Measurements from ENCODE around the gene B3GALT6. TPM values are rescaled to one million over a fixed set of nuclear protein-coding genes. Genes with fewer than 3 reads are reported as not detected.
A peak's percentile ranks its signal among the peaks of the same experiment; 100 is the strongest.

Gene B3GALT6
- polyA plus RNA-seq, 3 donors = 20.9 to 22.5 (median 21.3) TPM

DNA sequence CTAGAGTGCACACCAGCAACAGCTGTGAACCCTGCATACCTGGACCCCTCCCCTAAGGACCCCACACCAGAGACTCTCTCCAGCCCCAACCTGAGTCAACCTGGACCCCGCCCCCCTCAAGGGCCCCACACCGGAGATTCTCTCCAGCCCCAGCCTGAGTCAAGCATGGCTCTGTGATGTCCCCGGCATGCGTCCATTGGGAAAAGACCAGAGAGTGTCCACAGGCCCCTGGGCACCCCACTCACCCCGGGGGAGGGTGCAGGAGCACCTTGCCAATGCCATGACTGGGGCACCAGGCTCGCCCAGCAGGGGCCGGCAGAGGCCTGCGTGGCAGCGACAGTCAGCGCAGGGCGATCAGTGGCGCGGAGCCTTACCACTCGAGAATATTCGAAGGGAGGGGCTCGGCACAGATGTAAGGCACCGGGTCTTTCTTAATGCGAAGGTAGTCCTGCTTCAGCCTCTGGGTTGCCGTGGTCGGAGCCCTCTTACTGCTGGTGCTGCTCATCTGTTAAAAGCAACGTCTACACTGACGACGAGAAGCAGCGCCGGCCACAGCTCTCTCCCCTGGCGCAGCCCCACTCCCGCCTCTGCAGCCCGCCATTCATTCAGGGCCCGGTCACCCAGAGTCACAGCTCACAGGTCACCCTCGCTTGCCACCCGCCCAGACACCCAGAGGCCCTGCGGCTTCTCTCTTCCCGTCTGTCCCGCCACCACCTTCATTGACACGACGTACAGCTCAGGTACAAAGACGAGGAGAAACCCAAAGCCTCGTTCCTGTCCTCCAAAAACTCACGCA lies 35.6 kb downstream of the B3GALT6 start:
- no peak for DNase-seq (ENCODE audit: extremely low read depth in 1 of 11, low read depth in 9 of 11, low spot score in 4 of 11)

DNA sequence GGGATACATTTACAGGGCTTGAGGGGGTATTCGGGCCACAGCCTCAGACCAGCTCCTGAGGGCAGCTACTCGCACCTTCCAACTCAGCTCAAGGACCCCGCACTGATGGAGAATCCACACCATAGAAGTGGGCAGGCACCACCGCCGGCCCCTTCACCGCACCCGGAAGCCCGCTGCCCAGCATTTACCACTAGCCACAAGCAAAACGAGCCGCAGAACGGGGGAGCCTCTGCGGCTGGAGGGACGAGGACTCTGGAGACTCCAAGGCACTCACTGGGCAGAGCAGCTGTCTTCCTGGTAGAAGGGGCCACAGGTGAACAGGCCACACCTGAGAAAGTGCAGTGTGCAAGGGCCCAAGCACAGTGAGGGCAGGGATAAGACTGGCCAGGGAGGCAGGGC lies 36.2 kb downstream of the B3GALT6 start:
- no peak for DNase-seq (ENCODE audit: extremely low read depth in 1 of 11, low read depth in 9 of 11, low spot score in 4 of 11)

DNA sequence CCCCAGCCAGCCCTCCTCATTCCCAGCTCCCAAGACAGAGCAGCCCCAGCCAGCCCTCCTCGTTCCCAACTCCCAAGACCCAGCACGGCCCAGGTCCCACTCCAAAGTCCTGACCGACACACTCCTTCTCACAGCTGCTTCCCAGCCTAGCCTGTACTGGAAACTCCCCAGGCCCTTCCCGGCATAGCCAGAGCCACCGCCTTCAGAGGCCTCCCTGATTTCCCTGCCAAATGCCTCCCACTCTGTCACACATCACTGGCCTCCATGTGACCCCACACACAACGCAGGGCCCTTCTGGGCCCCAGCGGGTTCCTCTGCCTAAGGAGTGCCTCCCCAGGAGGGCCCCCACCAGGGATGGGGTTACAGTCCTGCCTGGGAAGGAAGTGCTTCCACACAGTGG lies 38.8 kb downstream of the B3GALT6 start:
- no peak for DNase-seq (ENCODE audit: extremely low read depth in 1 of 11, low read depth in 9 of 11, low spot score in 4 of 11)

DNA sequence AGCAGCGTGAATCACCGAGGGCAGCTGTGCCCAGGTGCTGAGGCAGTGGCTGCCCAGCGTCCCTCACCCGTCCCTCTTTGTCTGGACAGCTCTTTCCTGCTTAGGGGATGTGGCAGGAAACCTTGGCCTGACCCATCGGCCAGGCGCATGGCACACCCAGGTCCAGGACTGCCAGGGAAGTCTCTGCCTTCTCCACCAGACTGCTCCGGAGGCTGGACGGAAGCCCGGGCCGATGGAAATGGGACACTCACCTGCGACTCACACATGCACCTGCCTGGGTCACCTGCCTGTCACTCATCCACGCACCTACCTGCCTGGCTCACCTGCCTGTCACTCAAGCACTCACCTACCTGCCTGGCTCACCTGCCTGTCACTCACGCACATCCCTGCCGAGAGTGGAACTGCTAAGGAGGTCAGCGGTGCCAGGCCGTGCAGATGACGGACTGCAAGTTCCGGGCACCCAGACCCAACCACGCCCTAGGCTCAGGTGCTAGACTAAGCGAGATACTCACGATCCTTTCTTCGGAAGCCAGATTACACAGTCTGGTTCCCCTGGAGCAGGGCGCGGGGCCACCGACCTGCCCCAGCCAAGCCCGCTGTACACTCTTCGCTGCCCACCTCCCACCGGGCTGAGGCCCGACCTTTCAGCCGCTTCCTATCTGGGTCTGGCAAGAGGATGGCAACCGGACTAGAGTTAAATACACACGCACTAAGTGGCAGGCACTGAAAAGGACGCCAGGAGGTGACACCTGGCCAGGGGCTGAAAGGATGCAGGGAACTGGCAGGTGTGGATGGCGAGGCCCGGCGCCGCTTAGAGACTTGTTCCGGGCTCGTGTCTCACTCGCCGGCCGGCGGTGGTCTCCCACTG lies 40.5 kb downstream of the B3GALT6 start:
- DNase-seq (ENCODE audit: extremely low read depth in 1 of 11, low read depth in 9 of 11, low spot score in 4 of 11) = no peak

DNA sequence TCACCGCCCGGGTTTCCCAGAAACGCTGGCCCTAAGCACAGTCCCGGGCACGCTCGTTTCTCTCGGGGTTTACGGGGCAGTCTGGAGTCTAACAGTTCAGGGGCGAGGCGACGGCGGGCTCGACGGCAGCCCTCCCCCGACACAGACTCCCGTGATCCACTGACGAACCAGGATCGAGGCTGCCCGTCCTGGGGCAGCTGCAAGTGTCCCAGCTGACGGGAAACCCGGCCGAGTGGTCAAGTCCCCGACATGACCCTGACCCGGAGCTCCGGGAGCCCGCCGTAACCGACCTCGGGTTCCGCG lies 41.1 kb downstream of the B3GALT6 start:
- no peak for DNase-seq (ENCODE audit: extremely low read depth in 1 of 11, low read depth in 9 of 11, low spot score in 4 of 11)

DNA sequence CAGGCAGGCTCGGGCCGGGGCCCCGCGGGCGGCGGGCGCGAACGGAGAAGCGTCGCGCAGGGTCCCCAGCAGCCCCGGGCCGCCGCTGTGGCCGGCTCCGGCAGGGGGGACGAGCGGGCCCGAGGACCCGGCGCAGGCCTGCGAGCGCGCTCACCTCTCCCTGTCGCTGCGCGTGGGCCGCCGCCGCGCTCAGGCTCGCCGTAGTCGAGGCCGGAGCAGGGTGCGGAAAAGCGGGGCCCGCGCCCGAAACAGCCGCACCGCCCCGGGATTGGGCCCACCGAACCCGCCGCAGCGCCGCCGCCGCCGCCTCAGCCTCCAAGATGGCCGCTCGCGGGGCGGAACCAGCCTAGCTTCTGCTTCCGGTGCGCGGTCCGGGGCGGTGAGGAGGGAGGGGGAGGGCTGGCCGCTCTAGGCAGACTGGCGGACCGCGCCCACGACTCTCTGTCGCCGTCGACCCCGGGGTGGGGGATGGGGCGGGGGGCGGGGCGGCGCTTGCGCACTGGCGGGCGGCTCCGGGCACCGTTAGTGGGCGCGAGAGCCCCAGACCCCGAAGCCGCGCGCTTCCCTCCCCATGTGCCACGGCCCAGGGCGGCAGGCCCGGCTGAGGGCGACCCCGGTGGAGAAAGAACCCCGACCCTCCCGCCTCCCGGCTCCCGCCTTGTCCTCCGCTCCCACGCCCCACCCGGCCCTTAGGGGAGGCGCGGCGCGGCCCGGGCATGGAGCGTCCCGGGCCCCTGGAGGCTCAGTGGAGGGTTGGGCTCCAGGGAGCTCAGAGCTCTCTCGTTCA lies 41.7 kb downstream of the B3GALT6 start, which contains the start of gene UBE2J2:
Gene UBE2J2 (minus strand): TSS at position 343 of the 787 bp plus-strand sequence. CDS start 5,862 bp downstream, outside the sequence.
- peak; percentile 37 to 88 (median 84) for DNase-seq (ENCODE audit: extremely low read depth in 1 of 11, low read depth in 9 of 11, low spot score in 4 of 11)

DNA sequence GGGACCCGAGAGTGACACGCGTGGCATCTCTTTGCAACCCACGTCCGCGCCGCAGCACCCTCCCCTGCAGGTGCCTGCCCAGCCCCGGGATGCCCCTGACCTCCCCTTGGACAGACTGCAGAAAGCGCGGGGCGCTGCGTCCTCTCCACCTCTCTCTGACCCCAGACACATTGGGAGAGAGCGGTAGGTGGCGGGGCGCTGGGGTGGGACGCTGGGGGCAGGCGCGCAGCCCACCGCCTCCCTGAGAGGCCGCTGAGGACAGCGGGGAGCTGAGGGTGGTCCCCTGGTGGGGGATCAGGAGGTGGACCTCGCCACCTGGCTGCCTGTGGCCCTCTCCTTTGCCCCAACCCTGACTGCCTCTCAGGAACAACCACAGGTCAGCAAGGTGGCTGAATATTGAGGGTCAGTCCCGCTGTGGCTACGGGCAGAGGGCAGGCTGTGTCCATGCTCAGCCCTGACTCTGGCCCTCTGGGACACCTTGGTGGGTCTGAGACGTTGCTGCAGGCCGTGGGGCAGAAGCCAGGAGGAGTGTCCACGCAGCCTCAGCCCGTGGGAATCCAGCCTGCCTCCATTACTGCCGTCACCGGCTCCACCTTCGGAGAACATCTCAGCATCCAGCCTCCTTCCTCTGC lies 42.4 kb downstream of the B3GALT6 start:
- no peak for DNase-seq (ENCODE audit: extremely low read depth in 1 of 11, low read depth in 9 of 11, low spot score in 4 of 11)

DNA sequence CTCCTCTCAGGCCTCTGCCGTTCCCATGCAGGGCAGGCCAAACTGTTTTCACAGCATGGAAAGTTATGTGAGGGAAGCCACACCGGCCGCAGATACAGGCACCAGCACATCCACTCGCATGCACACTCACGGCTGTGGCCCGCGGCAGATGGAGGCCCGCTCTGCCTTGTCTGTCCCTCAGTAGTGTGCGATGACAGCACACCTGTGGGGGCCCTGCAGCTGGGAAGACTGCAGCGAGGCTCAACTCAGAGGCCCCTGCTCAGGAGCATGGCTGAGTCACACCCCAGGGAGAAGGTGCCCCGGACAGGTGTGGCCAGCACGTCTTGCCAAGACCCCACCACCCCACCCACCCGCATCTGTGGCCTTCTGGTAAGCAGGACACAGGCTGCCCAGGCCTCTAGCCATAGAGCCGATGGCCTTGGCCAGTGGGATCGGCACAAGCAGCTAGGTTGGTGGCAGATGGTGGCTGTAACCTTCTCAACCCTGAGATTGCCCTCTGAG lies 42.9 kb downstream of the B3GALT6 start:
- no peak for DNase-seq (ENCODE audit: extremely low read depth in 1 of 11, low read depth in 9 of 11, low spot score in 4 of 11)

DNA sequence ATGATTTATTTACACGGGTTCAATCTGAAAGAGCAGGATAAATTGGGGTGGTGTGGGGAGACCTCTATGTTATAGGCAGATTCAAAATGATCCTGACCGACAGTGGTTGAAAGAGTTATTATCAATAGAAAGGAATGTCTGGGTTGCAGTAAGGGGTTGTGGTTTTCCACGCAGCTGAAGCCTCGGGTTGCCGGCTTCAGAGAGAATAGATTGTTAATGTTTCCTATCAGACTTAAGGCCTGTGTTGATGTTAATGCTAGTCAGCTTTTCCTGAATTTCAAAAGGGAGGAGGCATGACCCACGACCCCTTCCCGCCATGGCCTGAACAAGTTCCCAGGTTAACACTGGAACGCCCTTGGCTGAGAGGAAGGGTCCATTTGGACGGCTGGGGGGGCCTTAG lies 43.8 kb downstream of the B3GALT6 start:
- DNase-seq (ENCODE audit: extremely low read depth in 1 of 11, low read depth in 9 of 11, low spot score in 4 of 11) = no peak

DNA sequence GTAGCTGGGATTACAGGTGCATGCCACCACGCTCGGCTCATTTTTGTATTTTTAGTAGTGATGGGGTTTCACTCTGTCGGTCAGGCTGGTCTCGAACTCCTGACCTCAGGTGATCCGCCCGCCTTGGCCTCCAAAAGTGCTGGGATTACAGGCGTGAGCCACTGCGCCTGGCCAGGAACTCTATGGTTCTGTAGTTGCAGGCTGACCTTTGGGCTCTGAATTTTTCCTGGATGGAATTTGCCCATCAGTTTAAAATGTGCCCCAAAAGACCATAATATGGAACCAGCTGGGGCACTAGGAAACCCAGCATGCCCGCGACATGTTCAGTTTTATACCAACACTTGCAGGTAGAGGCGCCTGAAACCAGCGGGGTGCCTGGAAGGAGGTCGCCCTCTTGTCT lies 46.6 kb downstream of the B3GALT6 start:
- no peak for DNase-seq (ENCODE audit: extremely low read depth in 1 of 11, low read depth in 9 of 11, low spot score in 4 of 11)

DNA sequence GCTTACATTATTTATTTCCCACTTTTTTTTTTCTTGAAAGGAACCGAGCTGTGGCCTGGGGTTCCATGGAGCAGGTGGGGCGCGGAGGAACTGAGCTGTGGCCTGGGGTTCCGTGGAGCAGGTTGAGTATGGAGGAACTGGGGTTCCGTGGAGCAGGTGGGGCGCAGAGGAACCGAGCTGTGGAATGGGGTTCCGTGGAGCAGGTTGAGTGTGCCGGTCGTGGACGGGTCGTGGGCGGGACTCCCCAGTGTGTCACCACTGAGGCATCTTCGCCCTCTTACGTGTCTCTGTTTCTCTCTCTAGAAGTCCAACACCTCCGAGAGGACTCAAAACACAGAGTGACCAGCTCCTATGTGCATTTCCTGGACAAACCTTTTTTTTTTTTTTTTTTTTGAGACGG lies 47.0 kb downstream of the B3GALT6 start:
- no peak for DNase-seq (ENCODE audit: extremely low read depth in 1 of 11, low read depth in 9 of 11, low spot score in 4 of 11)

DNA sequence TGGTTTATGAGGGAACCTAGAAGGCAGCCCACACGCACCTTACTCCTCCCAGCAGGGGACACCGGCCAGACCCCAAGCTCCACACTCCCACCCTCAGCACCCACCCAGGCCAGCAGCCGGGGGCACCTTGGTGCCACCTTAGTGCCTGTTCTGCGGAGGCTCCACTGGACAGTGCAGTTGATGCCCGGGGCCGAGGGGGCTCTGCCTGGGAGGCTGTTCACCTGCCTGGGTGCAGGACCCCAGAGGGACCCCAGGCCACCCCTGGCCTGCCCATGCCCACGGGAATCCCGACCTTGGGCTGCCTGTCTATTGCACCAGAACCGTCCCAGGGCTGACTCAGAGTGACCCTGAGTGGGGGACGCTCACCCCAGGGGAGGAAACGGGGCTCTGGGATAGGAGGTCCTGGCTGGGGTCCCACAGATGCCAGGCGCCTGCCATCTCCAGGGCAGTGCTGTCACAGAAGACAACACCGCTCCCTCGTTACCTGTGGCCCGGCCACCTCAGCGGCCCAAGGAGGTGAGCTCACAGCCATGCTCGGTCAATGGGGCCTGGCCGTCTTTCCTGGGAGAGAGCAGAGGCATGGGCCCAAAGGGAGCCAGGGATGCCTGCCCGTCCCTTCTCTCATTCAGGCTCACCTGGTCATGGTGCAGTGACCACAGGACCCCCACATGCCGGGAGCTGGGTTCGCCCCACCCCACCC lies 48.9 kb downstream of the B3GALT6 start:
- DNase-seq (ENCODE audit: extremely low read depth in 1 of 11, low read depth in 9 of 11, low spot score in 4 of 11) = no peak

DNA sequence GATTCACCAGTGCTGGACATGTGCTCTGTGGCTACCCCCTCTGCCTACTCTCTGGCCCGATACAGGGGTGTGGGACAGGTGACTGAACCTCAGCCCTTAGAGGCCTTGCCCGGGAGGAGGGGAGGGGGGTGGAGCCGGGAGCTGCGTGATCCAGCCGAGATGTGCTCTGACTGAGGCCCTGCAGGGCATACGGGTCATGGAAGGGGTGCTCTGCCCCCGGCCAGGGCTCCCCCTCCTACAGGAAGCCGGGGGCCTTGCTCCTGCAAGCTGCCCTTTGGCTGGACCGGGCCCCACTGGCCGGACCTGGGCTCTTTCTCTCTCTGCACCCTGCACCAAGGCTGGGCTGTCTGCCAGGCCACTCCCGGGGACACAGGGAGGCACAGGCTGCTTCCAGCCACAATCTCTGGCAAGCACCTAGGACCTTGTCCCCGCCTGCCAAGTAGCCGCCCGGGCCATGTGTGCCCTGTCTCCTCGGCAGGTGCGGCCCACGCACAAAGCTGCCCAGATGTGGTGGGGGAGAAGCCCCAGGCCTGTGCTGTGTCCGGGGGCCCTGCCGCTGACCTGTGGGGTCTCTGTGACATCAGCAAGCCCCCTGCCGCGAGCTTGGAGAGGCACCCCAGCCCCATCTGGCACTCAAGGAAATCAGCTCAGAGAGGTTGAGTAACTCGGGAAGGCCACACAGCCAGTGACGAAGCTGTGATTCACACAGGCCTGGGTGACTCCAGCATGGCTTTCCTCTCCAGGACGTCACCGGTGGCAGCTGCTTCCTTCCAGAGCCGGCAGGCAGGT lies 49.7 kb downstream of the B3GALT6 start:
- no peak for DNase-seq (ENCODE audit: extremely low read depth in 1 of 11, low read depth in 9 of 11, low spot score in 4 of 11)

DNA sequence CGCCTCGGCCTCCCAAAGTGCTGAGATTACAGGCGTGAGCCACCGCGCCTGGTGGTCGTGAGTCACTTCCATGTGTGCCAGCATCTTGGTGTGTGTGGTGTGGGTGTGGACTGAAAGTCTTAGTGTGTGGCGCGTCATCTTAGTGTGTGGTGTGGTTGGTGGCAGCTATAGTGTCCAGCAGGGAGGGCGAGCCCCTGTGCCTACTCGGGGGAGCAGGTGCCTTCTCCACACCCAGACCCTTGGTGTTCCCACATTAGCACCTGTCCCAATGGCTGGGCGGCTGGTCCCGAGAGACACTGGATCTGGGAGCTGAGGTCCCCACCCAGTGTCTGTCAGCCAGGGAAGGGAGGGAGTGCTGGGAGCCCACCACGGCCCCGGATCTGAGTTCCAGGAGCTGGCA lies 51.0 kb downstream of the B3GALT6 start:
- no peak for DNase-seq (ENCODE audit: extremely low read depth in 1 of 11, low read depth in 9 of 11, low spot score in 4 of 11)

DNA sequence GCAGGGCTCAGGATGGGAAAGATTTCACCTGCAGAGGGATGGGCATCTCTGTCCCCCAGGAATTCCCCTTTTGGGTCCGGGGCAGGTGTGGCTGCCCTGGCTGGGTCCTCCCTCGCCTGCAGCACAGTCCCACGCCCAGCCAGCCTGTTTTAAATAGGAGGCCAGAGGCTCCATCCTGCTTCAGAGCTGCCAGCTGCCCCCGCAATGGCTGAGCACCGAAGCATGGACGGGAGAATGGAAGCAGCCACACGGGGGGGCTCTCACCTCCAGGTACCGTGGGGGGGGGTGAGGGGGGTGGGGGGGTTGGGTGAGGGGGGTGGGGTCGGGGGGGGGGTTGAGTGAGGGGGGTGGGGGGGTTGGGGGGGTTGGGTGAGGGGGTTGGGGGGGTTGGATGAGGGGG lies 51.8 kb downstream of the B3GALT6 start:
- peak in 4 of 11 donors; percentile 29 to 62 (median 44) for DNase-seq (ENCODE audit: extremely low read depth in 1 of 11, low read depth in 9 of 11, low spot score in 4 of 11)

Measured in renal cortex interstitium (tissue), 11 donors.